BJ (cell line): ENCODE data around the gene KEAP1. TPM values are rescaled to one million over a fixed set of nuclear protein-coding genes. Genes with fewer than 3 reads are reported as not detected.
"Not testable (repeated sequence)": the region's sequence is repeated elsewhere in the genome, so short reads cannot be mapped to it uniquely, and the experiment has no call there.

Experiments
- CTCF ChIA-PET: fragments of 350-600 bp; formaldehyde crosslinking; extraction: SDS; loops from one replicate; lab custom pipeline; 2021; ENCODE audit warnings: antibody characterized with exemption, inconsistent platforms; lab: Yijun Ruan, JAX
- POLR2A ChIA-PET: fragments of 300-600 bp; sonication (Branson Sonifier 250); formaldehyde crosslinking; extraction: SDS; loops from one replicate; lab custom pipeline; 2021; ENCODE audit warnings: antibody characterized with exemption; lab: Charles Lee
- DNase-seq: peaks from one replicate; pipeline ENCODE4 v3.0.0-alpha.2; 2011; ENCODE audit warnings: low read depth
- H3K27me3 ChIP-seq: 2 replicates; pipeline ENCODE4 v1.6.0; 2011; ENCODE audit warnings: low read length; ENCODE audit not compliant: control insufficient read depth, insufficient read depth
- H3K36me3 ChIP-seq: 2 replicates; pipeline ENCODE4 v1.5.1; 2011; ENCODE audit warnings: low read length; ENCODE audit not compliant: control insufficient read depth, insufficient read depth
- H3K4me3 ChIP-seq: 2 replicates; pipeline ENCODE4 v1.5.1; 2011; ENCODE audit warnings: low read depth, mild to moderate bottlenecking, control low read depth, low read length
- CTCF ChIP-seq: IDR thresholded peaks from 2 replicates; pipeline ENCODE4 v1.5.1; 2011; ENCODE audit warnings: low read depth, mild to moderate bottlenecking, control low read depth, inconsistent platforms, low read length, moderate library complexity; ENCODE audit not compliant: insufficient read depth
- polyA plus RNA-seq: library from polyadenylated mRNA; depleted of rRNA; stranded (reverse); fragments of >200 nt; gene quantifications from 2 replicates; pipeline ENCODE4 v1.2.3, GENCODE V29; 2011

The KEAP1 gene
- polyA plus RNA-seq, 1 experiment, result 114 TPM

GRCh38 chr19:10467104-10467706 is 36.0 kb downstream of the KEAP1 start:
- Histone ChIP-seq H3K36me3 (peaks cover 9% of the 10 kb centered on the region), H3K4me3 (no peak overlapping the region), H3K27me3 (no peaks in the 10 kb centered on the region)
- no peak for DNase-seq
- CTCF ChIA-PET, result interaction anchor here (1.2 to 2.1 kb wide), 3 partner anchors 12 to 51 kb away, joined by 3 to 5 read pairs (median 5); no protein-coding TSS in a partner anchor
- TF ChIP-seq CTCF, result no peak
- POLR2A ChIA-PET, result no interaction called here

GRCh38 chr19:10464456-10464855 is 38.7 kb downstream of the KEAP1 start:
- Histone ChIP-seq H3K4me3 (no peak overlapping the region), H3K27me3 (no peaks in the 10 kb centered on the region), H3K36me3 (peaks cover 10% of the 10 kb centered on the region)
- no peak for DNase-seq
- ChIA-PET CTCF (interaction anchor here (1.3 to 1.9 kb wide), 3 partner anchors 14 to 253 kb away, joined by 3 to 5 read pairs (median 5); partner anchors contain the start of gene DNM2), POLR2A (no interaction called here)
- no peak for TF ChIP-seq CTCF

GRCh38 chr19:10462557-10462956 is 40.6 kb downstream of the KEAP1 start:
- Histone ChIP-seq H3K36me3 (peaks cover 13% of the 10 kb centered on the region), H3K4me3 (no peak overlapping the region), H3K27me3 (no peaks in the 10 kb centered on the region)
- CTCF ChIA-PET, result no interaction called here
- POLR2A ChIA-PET, result no interaction called here
- no peak for TF ChIP-seq CTCF
- DNase-seq, result no peak

- peaks cover 12% of the 10 kb centered on the region for H3K36me3 ChIP-seq
- H3K27me3 ChIP-seq, POLR2A ChIA-PET, DNase-seq, H3K4me3 ChIP-seq: not testable (repeated sequence)
- CTCF ChIA-PET, result interaction anchor here (0.7 to 1.1 kb wide), 2 partner anchors 16 to 726 kb away, joined by 3 read pairs; no protein-coding TSS in a partner anchor
Measured at GRCh38 chr19:10462042-10462441, 41.1 kb downstream of the KEAP1 start.

GRCh38 chr19:10461047-10461949 is 41.9 kb downstream of the KEAP1 start:
- POLR2A ChIA-PET, result interaction anchor here (0.6 to 0.7 kb wide), 2 partner anchors 20 to 1629 kb away, joined by 4 to 34 read pairs; no protein-coding TSS in a partner anchor

More at GRCh38 chr19:10461047-10461949, 41.9 kb downstream of the KEAP1 start:
- H3K4me3 ChIP-seq, result peak overlapping the region; percentile 38
- H3K36me3 ChIP-seq, result peaks cover 9% of the 10 kb centered on the region
- no peaks in the 10 kb centered on the region for H3K27me3 ChIP-seq
- no peak for TF ChIP-seq CTCF
- peak; percentile 64 for DNase-seq
- CTCF ChIA-PET, result interaction anchor here (0.7 to 1.1 kb wide), 2 partner anchors 17 to 727 kb away, joined by 3 read pairs; no protein-coding TSS in a partner anchor
